K562 (cell line): Measurements from ENCODE around the gene NAGLU. TPM values are rescaled to one million over a fixed set of nuclear protein-coding genes. Genes with fewer than 3 reads are reported as not detected.

Experiments
- ATF1 ChIP-seq, 2 experiments: fragments of 450-650 bp in 1 of 2; IDR thresholded peaks; 2 replicates each; pipeline ENCODE4 v1.6.1; 2016; ENCODE audit warnings: missing compliant biosample characterization in 1 of 2, missing genetic modification characterization in 1 of 2
- BACH1 ChIP-seq: fragments of 200-800 bp; sonication (Bioruptor generic); IDR thresholded peaks from 2 replicates; pipeline ENCODE4 v1.6.1; 2016; ENCODE audit warnings: missing genetic modification characterization, missing compliant biosample characterization
- CTBP1 ChIP-seq: fragments of 450-650 bp; IDR thresholded peaks from 2 replicates; pipeline ENCODE4 v1.6.1; 2016; ENCODE audit warnings: borderline replicate concordance
- EP400 ChIP-seq: fragments of 450-650 bp; IDR thresholded peaks from 2 replicates; pipeline ENCODE4 v1.6.1; 2017; ENCODE audit warnings: antibody characterized with exemption, mild to moderate bottlenecking, moderate library complexity
- GABPA ChIP-seq: fragments of 200-800 bp; sonication (Bioruptor generic); conservative IDR thresholded peaks from 2 replicates; pipeline ENCODE4 v1.6.1; 2016; ENCODE audit warnings: low read depth, missing genetic modification characterization, missing compliant biosample characterization
- HMGN3 ChIP-seq: IDR thresholded peaks from 2 replicates; pipeline ENCODE4 v1.6.1; 2011; ENCODE audit warnings: borderline replicate concordance, low read depth, mild to moderate bottlenecking, mixed read lengths, low read length; ENCODE audit not compliant: insufficient read length; ENCODE audit errors: extremely low read depth
- HNRNPK ChIP-seq: fragments of 200-400 bp; formaldehyde crosslinking; IDR thresholded peaks from one replicate; pipeline ENCODE4 v1.6.1; 2018; ENCODE audit warnings: mild to moderate bottlenecking, low read depth, low read length; ENCODE audit not compliant: poor library complexity, severe bottlenecking
- MAX ChIP-seq: sonication (generic); formaldehyde crosslinking; IDR thresholded peaks from 2 replicates; pipeline ENCODE4 v1.9.0; 2022; ENCODE audit warnings: mild to moderate bottlenecking, missing genetic modification reagents
- NFYB ChIP-seq: IDR thresholded peaks from 2 replicates; pipeline ENCODE4 v1.6.1; 2011; ENCODE audit warnings: mild to moderate bottlenecking, moderate library complexity; ENCODE audit not compliant: insufficient read length; ENCODE audit errors: extremely low read depth
- NR2C1 ChIP-seq, 2 experiments: fragments of 450-650 bp; IDR thresholded peaks; 2 replicates each; pipeline ENCODE4 v1.6.1; 2017; ENCODE audit warnings: mild to moderate bottlenecking in 2 of 2, antibody characterized with exemption in 1 of 2, inconsistent platforms in 1 of 2, missing compliant biosample characterization in 1 of 2, missing genetic modification characterization in 1 of 2
- NRF1 ChIP-seq, 2 experiments: fragments of 450-650 bp; IDR thresholded peaks in 1 of 2; conservative IDR thresholded peaks in 1 of 2; 2 replicates each; pipeline ENCODE4 v1.6.1; 2014; ENCODE audit warnings: mild to moderate bottlenecking in 2 of 2
- OTX1 ChIP-seq: fragments of 450-650 bp; formaldehyde crosslinking; IDR thresholded peaks from 2 replicates; pipeline ENCODE4 v1.4.0; 2022; ENCODE audit warnings: mild to moderate bottlenecking
- PHB2 ChIP-seq: fragments of 450-650 bp; IDR thresholded peaks from 2 replicates; pipeline ENCODE4 v1.6.1; 2017; ENCODE audit warnings: low read depth
- POLR2AphosphoS2 ChIP-seq: IDR thresholded peaks from 2 replicates; pipeline ENCODE4 v1.6.1; 2012; ENCODE audit warnings: low read length, improper control_type of control experiment
- RB1 ChIP-seq: fragments of 450-650 bp; IDR thresholded peaks from 2 replicates; pipeline ENCODE4 v1.6.1; 2017; ENCODE audit warnings: low read depth, mild to moderate bottlenecking
- SIN3B ChIP-seq: fragments of 450-650 bp; IDR thresholded peaks from 2 replicates; pipeline ENCODE4 v1.6.1; 2017; ENCODE audit warnings: low read depth, mild to moderate bottlenecking, moderate library complexity
- SREBF1 ChIP-seq: fragments of 150-350 bp; IDR thresholded peaks from 2 replicates; pipeline ENCODE4 v1.6.1; 2014; ENCODE audit warnings: antibody characterized with exemption, low read depth, low read length, borderline replicate concordance
- WHSC1 ChIP-seq: IDR thresholded peaks from one replicate; pipeline ENCODE4 v1.6.1; 2012; ENCODE audit warnings: low read length, control low read depth, inconsistent platforms
- ZFP30 ChIP-seq: fragments of 250-450 bp; sonication (Bioruptor Pico); IDR thresholded peaks from 2 replicates; pipeline ENCODE4 v1.8.0; 2022; ENCODE audit warnings: moderate library complexity, mild to moderate bottlenecking, inconsistent platforms, borderline replicate concordance
- ZNF174 ChIP-seq: fragments of 250-450 bp; sonication (Bioruptor Pico); IDR thresholded peaks from 2 replicates; pipeline ENCODE4 v1.4.0; 2020; ENCODE audit warnings: mild to moderate bottlenecking
- ZNF316 ChIP-seq: fragments of 450-650 bp; IDR thresholded peaks from 2 replicates; pipeline ENCODE4 v1.6.1; 2016
- ZNF592 ChIP-seq: fragments of 450-650 bp; IDR thresholded peaks from 2 replicates; pipeline ENCODE4 v1.6.1; 2017; ENCODE audit warnings: antibody characterized with exemption, mild to moderate bottlenecking
- polyA plus RNA-seq, 8 experiments: library from polyadenylated mRNA; depleted of rRNA in 4 of 8; stranded (reverse) in 5 of 8; unstranded in 3 of 8; fragments of >200 nt; fragmentation: Nextera tagmentation in 2 of 8; fragmentation: Illumina TruSeq in 1 of 8; extraction: Ambion mirVana in 2 of 8; extraction: Trizol in 1 of 8; gene quantifications; 2 replicates each; pipeline versions ENCODE4 v1.2.1 to v1.2.3, GENCODE V29; 2011 to 2014; ENCODE audit warnings: inconsistent platforms in 1 of 8, missing spikeins in 1 of 8
- total RNA-seq, 7 experiments: library from RNA; depleted of rRNA in 6 of 7; stranded (reverse); fragments of >200 nt in 6 of 7; fragmentation: Illumina TruSeq in 2 of 7; extraction: Trizol in 2 of 7; gene quantifications; 2 replicates each; pipeline versions ENCODE4 v1.2.1 to v1.2.3, GENCODE V29; 2011 to 2021; ENCODE audit warnings: low replicate concordance in 1 of 7
- TF ChIP-seq, protein P1 (sequence below): fragments of 450-650 bp; formaldehyde crosslinking; IDR thresholded peaks from 2 replicates; pipeline ENCODE4 v1.4.0; 2020; ENCODE audit warnings: mild to moderate bottlenecking, mixed read lengths

NAGLU gene
- total and polyA plus RNA-seq, 9 of the 15 experiments (the other 6 are each of a cell fraction or from before 2014, with no cell fraction given), result 0.04 to 21.5 (median 8.5) TPM

DNA sequence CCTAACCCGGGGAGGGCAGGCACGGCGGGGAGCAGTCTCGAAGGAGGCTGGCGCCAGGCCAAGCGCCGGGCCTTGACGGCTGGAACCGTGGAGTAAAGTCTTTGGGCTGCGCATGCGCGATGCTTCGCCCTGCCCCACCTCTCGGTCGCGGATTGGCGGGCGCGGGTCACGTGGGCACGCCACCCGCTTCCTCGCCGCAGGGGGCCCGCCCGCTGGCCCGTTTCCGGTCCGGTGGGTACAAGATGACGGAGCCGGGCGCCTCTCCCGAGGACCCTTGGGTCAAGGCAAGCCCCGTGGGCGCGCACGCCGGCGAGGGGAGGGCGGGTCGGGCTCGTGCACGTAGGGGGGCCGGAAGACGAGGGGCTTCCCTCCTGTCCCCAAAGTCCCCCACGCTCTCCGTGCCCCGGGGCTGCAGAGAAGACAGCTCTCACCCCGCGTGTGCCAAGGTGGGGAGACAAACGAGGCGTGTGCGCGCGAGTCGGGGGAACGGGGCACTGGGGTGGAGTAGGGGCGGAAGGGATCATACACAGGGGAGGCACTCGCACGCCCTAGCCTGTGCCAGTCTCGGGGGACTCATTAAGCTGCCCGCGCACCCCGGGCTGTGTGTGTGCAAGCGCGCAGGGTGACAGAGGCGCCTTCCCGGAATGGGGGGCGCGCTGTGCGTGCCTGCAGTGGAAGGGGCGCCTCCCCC lies 31.0 kb downstream of the NAGLU start, which contains the start of gene MLX (continued):
- TF ChIP-seq ATF1 (CRISPR knock-in tag; IDR thresholded peaks at IDR 0.05) (no peak), ATF1 (tag; IDR thresholded peaks at IDR 0.05) (peak; percentile 53), EP400 (peak; percentile 71), NFYB (peak; percentile 74), HNRNPK (peak; percentile 50), RB1 (peak; percentile 13; the same call in 1 of the 2 replicates), ZNF174 (CRISPR knock-in tag) (no peak), NRF1 (conservative IDR thresholded peaks at IDR 0.05 in 1 of 2, IDR thresholded peaks at IDR 0.05 in 1 of 2) (peak; percentile 98), ZFP30 (CRISPR knock-in tag) (no peak), OTX1 (CRISPR knock-in tag) (no peak), ZNF316 (no peak), WHSC1 (no peak), CTBP1 (peak; percentile 32; the same call in 1 of the 2 replicates), BACH1 (tag) (no peak), POLR2AphosphoS2 (peak; percentile 76), SIN3B (0 out of 2 replicates have a peak, but pooled peaks have one; percentile 16), MAX (CRISPR knock-in tag) (peak; percentile 87), SREBF1 (peak; percentile 33; the same call in 1 of the 2 replicates), HMGN3 (peak; percentile 65), NR2C1 (IDR thresholded peaks at IDR 0.05) (no peak), NR2C1 (tag; IDR thresholded peaks at IDR 0.05) (no peak), ZNF592 (peak; percentile 84; the same call in 1 of the 2 replicates), GABPA (tag) (peak; percentile 90), PHB2 (no peak)
- TF ChIP-seq, protein P1, sequence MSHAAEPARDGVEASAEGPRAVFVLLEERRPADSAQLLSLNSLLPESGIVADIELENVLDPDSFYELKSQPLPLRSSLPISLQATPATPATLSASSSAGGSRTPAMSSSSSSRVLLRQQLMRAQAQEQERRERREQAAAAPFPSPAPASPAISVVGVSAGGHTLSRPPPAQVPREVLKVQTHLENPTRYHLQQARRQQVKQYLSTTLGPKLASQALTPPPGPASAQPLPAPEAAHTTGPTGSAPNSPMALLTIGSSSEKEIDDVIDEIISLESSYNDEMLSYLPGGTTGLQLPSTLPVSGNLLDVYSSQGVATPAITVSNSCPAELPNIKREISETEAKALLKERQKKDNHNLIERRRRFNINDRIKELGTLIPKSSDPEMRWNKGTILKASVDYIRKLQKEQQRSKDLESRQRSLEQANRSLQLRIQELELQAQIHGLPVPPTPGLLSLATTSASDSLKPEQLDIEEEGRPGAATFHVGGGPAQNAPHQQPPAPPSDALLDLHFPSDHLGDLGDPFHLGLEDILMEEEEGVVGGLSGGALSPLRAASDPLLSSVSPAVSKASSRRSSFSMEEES, result peak; percentile 98
